Gastroesophageal sphincter (tissue), 4 donors: ENCODE results near the gene DENND1B. TPM values are rescaled to one million over a fixed set of nuclear protein-coding genes. Genes with fewer than 3 reads are reported as not detected.

ENCODE experiments used
- ATAC-seq: fragments of 150-250 bp; one replicate; pipeline ENCODE4 v1.9.1; 2016; ENCODE audit warnings: mild to moderate bottlenecking, moderate library complexity
- H3K27ac ChIP-seq, 4 donors: fragments of 200-600 bp; sonication (generic) in 3 of 4; 1 replicate in 3 of 4; 2 replicates in 1 of 4; pipeline ENCODE4 v1.5.1; 2016 to 2019
- H3K27me3 ChIP-seq: fragments of 200-600 bp; sonication (generic); one replicate; pipeline ENCODE4 v1.5.1; 2019
- H3K36me3 ChIP-seq, 2 donors: fragments of 200-600 bp; sonication (generic); one replicate each; pipeline ENCODE4 v1.5.1; 2019; ENCODE audit warnings: control low read depth in 1 of 2
- H3K4me1 ChIP-seq, 3 donors: fragments of 200-600 bp; sonication (generic); 1 replicate in 2 of 3; 2 replicates in 1 of 3; pipeline ENCODE4 v1.5.1; 2016 to 2019; ENCODE audit warnings: control low read depth in 2 of 3
- H3K4me3 ChIP-seq, 2 donors: fragments of 200-600 bp; sonication (generic); one replicate each; pipeline ENCODE4 v1.5.1; 2019; ENCODE audit warnings: mild to moderate bottlenecking in 1 of 2, moderate library complexity in 1 of 2
- H3K9me3 ChIP-seq, 3 donors: fragments of 200-600 bp; sonication (generic); one replicate each; pipeline ENCODE4 v1.5.1; 2017 to 2019; ENCODE audit warnings: control low read depth in 2 of 3
- EP300 ChIP-seq: sonication (generic); formaldehyde crosslinking; IDR thresholded peaks from one replicate; pipeline ENCODE4 v1.6.1; 2017; ENCODE audit warnings: antibody characterized with exemption, mild to moderate bottlenecking
- POLR2A ChIP-seq, 2 donors: fragments of 450-650 bp; IDR thresholded peaks; one replicate each; pipeline ENCODE4 v1.6.1; 2017; ENCODE audit warnings: antibody characterized with exemption in 2 of 2, mild to moderate bottlenecking in 2 of 2, moderate library complexity in 1 of 2
- POLR2AphosphoS5 ChIP-seq: sonication (generic); formaldehyde crosslinking; IDR thresholded peaks from one replicate; pipeline ENCODE4 v1.6.1; 2017; ENCODE audit warnings: antibody characterized with exemption
- WGBS, 2 donors: methylation state at CpG; one replicate each; pipeline ENCODE4 v1.1.5; 2018; ENCODE audit warnings: low coverage in 1 of 2; 5-methylcytosine and 5-hydroxymethylcytosine counted together
- total RNA-seq, 4 donors: library from RNA; depleted of rRNA; stranded (reverse); fragments of >200 nt; gene quantifications; one replicate each; pipeline ENCODE4 v1.1.0, GENCODE V29; 2016
- TF ChIP-seq, protein P1 (sequence below), 4 experiments: fragments of 200-600 bp in 2 of 4; fragments of 450-650 bp in 2 of 4; sonication (generic) in 1 of 4; IDR thresholded peaks; one replicate each; pipeline ENCODE4 v1.5.1; 2017 to 2019; ENCODE audit warnings: antibody characterized with exemption in 4 of 4, mild to moderate bottlenecking in 2 of 4, moderate library complexity in 2 of 4

DENND1B gene
- total RNA-seq, 4 donors from 2014 or later, result 8.3 to 11.5 (median 8.8) TPM

GRCh38 chr1:197674286-197674685 lies 101.0 kb downstream of the DENND1B start:
- H3K4me3 ChIP-seq, result no peak overlapping the region
- TF ChIP-seq EP300 (no peak), POLR2A (IDR thresholded peaks at IDR 0.05) (no peak), POLR2AphosphoS5 (no peak)
- TF ChIP-seq, protein P1, sequence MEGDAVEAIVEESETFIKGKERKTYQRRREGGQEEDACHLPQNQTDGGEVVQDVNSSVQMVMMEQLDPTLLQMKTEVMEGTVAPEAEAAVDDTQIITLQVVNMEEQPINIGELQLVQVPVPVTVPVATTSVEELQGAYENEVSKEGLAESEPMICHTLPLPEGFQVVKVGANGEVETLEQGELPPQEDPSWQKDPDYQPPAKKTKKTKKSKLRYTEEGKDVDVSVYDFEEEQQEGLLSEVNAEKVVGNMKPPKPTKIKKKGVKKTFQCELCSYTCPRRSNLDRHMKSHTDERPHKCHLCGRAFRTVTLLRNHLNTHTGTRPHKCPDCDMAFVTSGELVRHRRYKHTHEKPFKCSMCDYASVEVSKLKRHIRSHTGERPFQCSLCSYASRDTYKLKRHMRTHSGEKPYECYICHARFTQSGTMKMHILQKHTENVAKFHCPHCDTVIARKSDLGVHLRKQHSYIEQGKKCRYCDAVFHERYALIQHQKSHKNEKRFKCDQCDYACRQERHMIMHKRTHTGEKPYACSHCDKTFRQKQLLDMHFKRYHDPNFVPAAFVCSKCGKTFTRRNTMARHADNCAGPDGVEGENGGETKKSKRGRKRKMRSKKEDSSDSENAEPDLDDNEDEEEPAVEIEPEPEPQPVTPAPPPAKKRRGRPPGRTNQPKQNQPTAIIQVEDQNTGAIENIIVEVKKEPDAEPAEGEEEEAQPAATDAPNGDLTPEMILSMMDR (IDR thresholded peaks at IDR 0.05), result no peak
- ATAC-seq, result no peak
- H3K27me3 ChIP-seq, result no peaks in the 10 kb centered on the region
- no peaks in the 10 kb centered on the region for H3K9me3 ChIP-seq
- H3K4me1 ChIP-seq, result peaks cover 0 to 7% (median 0%) of the 10 kb centered on the region in 3 donors
- WGBS, 2 donors, result 86 to 90% methylated on average over 1 to 2 of the region's 3 CpGs
- H3K36me3 ChIP-seq, result no peaks in the 10 kb centered on the region
- H3K27ac ChIP-seq, result no peak overlapping the region

GRCh38 chr1:197673292-197673691 lies 102.0 kb downstream of the DENND1B start:
- no peak overlapping the region for H3K27ac ChIP-seq

DNA sequence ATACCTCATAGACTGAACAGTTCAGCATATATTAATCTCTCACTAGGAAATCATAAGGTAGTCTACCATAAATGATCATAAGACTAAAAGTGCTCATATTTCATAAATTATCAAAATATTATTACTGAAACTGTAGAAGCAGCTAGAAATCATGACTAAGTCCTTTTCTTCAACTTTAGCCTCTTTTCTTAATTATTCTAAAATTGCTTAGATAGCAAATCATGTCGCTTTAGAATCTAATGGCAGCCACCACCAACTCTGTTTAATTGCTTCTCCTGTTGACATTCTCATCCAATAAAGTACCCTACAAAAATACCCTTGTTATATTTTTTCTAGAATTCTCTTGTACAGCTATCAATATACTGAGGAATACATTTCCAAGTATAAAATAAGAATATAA lies 102.9 kb downstream of the DENND1B start:
- Histone ChIP-seq H3K4me3 (no peak overlapping the region), H3K36me3 (no peaks in the 10 kb centered on the region), H3K27ac (no peak overlapping the region), H3K27me3 (no peaks in the 10 kb centered on the region), H3K4me1 (peaks cover 0 to 7% (median 0%) of the 10 kb centered on the region in 3 donors), H3K9me3 (no peaks in the 10 kb centered on the region)
- WGBS, 2 donors, result 100% methylated on average over 1 of the region's 1 CpG
- ATAC-seq, result no peak
- no peak for TF ChIP-seq EP300
- no peak for TF ChIP-seq POLR2AphosphoS5
- no peak for TF ChIP-seq POLR2A (IDR thresholded peaks at IDR 0.05)
- TF ChIP-seq, protein P1 (IDR thresholded peaks at IDR 0.05), result no peak

More at GRCh38 chr1:197673292-197673691, 102.0 kb downstream of the DENND1B start:
- no peaks in the 10 kb centered on the region for H3K9me3 ChIP-seq
- no peaks in the 10 kb centered on the region for H3K27me3 ChIP-seq
- H3K36me3 ChIP-seq, result no peaks in the 10 kb centered on the region
- no peak for ATAC-seq
- H3K4me3 ChIP-seq, result no peak overlapping the region
- TF ChIP-seq, protein P1 (IDR thresholded peaks at IDR 0.05), result no peak
- no peak for TF ChIP-seq EP300
- no peak for TF ChIP-seq POLR2AphosphoS5
- TF ChIP-seq POLR2A (IDR thresholded peaks at IDR 0.05), result no peak
- 83 to 93% methylated on average over 2 of the region's 2 CpGs for WGBS, 2 donors
- H3K4me1 ChIP-seq, result peaks cover 0 to 7% (median 0%) of the 10 kb centered on the region in 3 donors

- Histone ChIP-seq H3K27me3 (no peaks in the 10 kb centered on the region), H3K9me3 (no peaks in the 10 kb centered on the region), H3K36me3 (no peaks in the 10 kb centered on the region), H3K27ac (no peak overlapping the region), H3K4me3 (no peak overlapping the region), H3K4me1 (peaks cover 0 to 7% (median 0%) of the 10 kb centered on the region in 3 donors)
- 82% methylated on average over 1 of the region's 1 CpG for WGBS, 2 donors
- TF ChIP-seq EP300 (no peak), POLR2AphosphoS5 (no peak), POLR2A (IDR thresholded peaks at IDR 0.05) (no peak)
- TF ChIP-seq, protein P1 (IDR thresholded peaks at IDR 0.05), result no peak
- no peak for ATAC-seq
These were observed 103.4 kb downstream of the DENND1B start for GRCh38 chr1:197671920-197672319.

DNA sequence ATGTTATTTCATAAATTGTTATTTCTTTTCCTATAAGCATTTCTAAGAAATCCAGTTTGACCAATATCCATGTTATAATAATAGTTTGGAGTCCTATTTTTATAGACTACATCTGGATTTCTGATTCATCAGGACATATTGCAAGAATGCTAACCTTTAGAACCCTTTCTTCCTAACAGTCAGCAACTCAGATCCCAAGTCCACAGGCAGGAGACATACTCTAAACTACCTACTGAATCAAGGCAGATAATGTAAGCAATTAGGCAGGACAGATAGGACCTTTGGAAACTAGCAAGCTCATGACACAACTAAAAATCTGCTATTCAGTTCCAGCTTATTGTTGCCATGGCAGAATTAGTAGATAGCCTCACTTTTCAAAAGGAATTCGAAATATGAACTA lies 104.1 kb downstream of the DENND1B start:
- ATAC-seq, result no peak
- WGBS, 2 donors, result 67 to 89% methylated on average over 1 of the region's 1 CpG
- Histone ChIP-seq H3K4me3 (no peak overlapping the region), H3K4me1 (peaks cover 0 to 7% (median 0%) of the 10 kb centered on the region in 3 donors), H3K36me3 (no peaks in the 10 kb centered on the region), H3K27ac (no peak overlapping the region), H3K27me3 (no peaks in the 10 kb centered on the region), H3K9me3 (no peaks in the 10 kb centered on the region)
- TF ChIP-seq, protein P1 (IDR thresholded peaks at IDR 0.05), result no peak
- TF ChIP-seq POLR2AphosphoS5, result no peak
- no peak for TF ChIP-seq EP300
- TF ChIP-seq POLR2A (IDR thresholded peaks at IDR 0.05), result no peak
